ENCODE measurements around the gene HCFC2. TPM values are rescaled to one million over a fixed set of nuclear protein-coding genes. Genes with fewer than 3 reads are reported as not detected.

The HCFC2 gene
- total and polyA plus RNA-seq, 2 of the 8 experiments (the other 6 are each of a cell fraction or from before 2014, with no cell fraction given) = 0.62 to 1.8 TPM

- TF ChIP-seq CTCF (IDR thresholded peaks at IDR 0.05; ENCODE audit: control extremely low read depth in 1 of 3, insufficient read depth in 1 of 3, low read depth in 1 of 3, low read length in 3 of 3) = no peak
- TF ChIP-seq YY1 (IDR thresholded peaks at IDR 0.05; ENCODE audit: low read depth, low read length) = no peak
- TF ChIP-seq USF2 (IDR thresholded peaks at IDR 0.05; ENCODE audit: low read length) = no peak
- no peak for TF ChIP-seq ASH2L (IDR thresholded peaks at IDR 0.05; ENCODE audit: low read length)
- no peak for TF ChIP-seq RFX5 (IDR thresholded peaks at IDR 0.05; ENCODE audit: borderline replicate concordance, low read depth, low read length)
- TF ChIP-seq RBBP5 (IDR thresholded peaks at IDR 0.05; ENCODE audit: borderline replicate concordance, low read depth, low read length) = no peak; the same call in 1 of the 2 replicates
These were observed 13.9 kb upstream of the HCFC2 start (continued) for GRCh38 chr12:104050436-104050835.

Measured in H1 (cell line).